LoVo (cell line): ENCODE data around the gene CAMKMT.
"Not testable (repeated sequence)": the region's sequence is repeated elsewhere in the genome, so short reads cannot be mapped to it uniquely, and the experiment has no call there.

Source experiments
- DNase-seq: peaks from one replicate; pipeline ENCODE4 v3.0.0-alpha.2; 2016; ENCODE audit warnings: low spot score

Gene CAMKMT

DNA sequence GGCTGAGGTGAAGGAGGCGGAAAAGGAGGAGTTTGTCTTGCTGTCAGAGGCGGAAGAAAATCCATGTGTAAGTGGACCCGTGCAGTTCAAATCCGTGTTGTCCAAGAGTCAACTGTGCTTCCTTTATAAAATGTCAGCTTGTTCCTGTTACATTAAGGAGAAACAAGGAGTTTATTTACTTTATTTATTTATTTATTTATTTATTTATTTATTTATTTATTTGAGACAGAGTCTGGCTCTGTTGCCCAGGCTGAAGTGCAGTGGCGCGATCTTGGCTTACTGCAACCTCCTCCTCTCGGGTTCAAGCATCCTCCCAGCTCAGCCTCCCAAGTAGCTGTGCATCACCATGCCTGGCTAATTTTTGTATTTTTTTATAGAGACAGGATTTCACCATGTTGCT, 143.9 kb downstream of the CAMKMT start:
- not testable (repeated sequence) for DNase-seq

DNA sequence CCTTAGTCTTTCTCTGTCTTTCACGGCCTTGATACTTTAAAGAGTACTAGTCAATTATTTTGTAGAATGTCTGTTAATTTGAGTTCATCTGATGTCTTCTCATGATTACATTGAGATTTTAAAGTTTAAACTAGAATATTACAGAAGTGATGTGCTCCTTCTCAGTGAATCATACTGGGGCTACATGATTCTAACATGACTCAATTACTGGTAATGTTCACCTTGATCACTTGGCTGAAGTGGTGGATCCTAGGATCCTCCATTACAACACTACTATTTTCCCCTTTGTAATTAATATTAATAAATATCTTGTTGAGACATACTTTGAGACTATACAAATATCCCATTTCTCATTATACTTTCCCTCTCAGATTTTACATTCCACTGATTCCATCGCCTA, 148.5 kb downstream of the CAMKMT start:
- DNase-seq: no peak

DNA sequence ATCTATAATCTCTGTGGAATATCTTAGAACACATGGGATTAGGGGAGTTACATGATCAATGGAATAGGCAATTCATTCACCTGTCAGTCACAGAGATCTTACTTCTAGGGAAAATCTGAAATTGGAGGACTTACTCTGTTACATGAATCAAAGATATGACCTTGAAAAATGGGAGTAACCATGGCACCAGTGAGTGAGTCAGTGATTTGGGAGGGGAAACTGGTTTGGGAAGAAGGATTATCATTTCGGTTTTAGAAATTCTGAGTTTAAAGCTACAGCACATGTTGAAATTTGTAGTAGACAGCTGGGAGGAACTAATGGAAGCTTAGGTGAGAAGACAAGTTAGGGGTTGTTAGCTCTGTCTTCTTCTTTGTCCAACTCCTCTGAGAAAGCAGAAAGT, 153.7 kb downstream of the CAMKMT start:
- no peak for DNase-seq

DNA sequence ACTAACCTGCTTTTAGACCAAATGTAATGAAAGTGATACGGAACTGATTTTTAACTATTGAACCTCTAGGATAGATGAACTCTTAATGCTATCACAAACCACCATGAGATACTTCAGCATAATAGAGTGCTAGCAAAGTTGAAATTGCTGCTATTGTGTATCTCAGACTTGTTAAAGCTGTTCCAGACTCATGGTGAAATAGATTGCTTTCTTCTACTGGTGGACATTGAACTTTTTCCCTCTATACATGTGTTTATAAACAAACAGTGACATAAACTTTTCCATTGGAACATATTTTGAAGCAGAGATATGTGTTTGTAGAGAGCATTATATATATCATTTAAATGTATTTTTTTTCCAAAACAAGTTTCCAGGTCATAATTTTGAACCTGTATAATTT, 157.3 kb downstream of the CAMKMT start:
- no peak for DNase-seq

DNA sequence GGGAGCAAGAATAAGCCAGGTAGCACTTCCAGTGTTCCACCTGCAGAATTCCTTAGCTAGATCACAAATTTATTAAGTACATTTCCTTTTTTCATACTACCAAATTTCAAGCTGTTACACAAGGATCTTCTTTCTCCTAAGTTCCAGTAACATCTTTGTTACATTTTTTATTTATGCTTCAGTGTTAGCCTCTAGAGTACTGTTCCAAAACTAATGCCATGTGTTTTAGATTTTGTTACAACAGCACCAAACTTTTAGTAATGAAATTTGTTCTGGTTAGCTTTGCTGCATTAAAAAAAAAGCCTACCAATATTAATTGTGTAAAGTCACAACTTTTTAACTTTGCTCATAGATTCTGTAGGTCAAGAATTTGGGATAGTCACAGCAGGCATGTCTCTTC, 161.1 kb downstream of the CAMKMT start:
- DNase-seq: no peak

DNA sequence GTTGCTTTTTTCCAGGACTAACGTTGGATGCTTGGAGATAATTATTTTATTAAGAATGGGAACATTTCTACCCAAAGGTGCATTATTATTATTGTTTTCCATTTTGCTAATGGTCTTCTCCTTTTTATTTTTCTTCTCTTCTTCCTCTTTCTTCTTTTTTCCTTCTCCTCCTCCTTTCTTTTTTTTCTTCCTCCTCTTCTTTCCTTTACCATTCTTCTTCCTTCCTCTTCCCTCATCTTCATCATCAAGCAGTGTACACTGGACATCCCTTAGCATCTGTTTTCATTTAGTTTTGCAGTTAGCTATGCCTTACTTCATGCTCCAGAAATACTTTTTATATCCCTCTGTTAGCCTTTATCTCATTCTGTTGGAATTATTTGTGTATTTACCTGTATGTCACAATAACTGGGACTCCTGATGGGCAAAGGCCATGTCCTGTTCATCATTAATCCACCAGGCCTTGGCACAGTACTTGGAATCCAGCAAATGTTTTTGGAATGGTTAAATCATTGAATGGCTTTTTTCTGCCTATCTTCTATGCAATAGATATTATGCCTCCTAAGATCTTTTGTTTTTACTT, 162.7 kb downstream of the CAMKMT start:
- no peak for DNase-seq

DNA sequence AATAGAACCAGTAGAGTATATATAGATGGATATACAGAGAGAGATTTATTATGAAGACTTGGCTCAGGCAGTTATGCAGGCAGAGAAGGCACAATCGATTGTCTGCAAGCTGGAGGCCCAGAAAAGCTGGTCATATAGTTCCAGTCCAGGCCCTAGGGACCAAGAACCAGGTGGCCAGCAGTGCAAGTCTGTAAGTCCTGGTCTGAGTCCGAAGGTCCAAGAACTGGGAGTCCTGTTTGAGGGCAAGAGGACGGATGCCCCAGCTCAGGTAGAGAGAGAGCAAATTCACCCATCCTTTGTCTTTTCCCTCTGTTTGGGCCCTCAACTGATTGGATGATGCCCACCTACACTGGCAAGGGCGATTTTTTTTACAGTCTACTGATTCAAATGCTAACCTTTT, 164.6 kb downstream of the CAMKMT start:
- DNase-seq: no peak

DNA sequence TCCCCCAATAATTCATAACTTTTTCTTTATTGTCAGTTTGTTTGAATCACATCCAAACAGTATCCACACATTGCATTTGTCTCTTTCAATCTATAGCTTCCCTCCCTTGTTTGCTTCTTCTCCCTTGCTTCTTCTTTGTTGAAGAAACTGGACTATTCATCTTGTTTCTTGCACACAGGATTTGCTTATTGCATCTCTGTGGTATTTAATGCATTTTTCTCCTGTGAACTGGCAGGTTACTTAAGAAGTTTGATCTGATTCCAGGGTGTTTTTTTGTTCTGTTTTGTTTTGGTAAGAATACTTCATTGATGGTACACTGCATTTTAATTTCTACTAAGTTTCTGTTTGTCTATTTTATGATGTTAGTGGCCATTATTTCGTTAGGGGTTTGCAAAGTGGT, 166.8 kb downstream of the CAMKMT start:
- no peak for DNase-seq

DNA sequence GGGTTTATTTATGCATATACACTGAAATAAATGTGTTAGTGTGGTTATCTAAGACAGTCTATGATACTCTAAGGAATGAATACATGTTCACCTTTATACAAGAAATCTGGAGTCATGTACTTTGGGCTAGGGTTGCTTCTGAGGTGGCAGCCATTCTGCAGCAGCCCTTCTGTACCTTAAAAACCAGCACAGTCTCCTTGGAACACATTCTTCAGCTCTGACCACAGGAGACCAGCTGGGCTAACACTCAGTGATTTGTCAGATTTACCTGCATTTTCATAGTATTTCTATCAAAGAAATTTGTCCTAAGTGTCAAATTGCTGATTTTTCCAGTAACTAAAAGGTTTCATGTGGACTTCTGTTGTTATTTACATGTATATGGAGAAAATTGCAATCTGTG, 167.7 kb downstream of the CAMKMT start:
- DNase-seq: no peak

DNA sequence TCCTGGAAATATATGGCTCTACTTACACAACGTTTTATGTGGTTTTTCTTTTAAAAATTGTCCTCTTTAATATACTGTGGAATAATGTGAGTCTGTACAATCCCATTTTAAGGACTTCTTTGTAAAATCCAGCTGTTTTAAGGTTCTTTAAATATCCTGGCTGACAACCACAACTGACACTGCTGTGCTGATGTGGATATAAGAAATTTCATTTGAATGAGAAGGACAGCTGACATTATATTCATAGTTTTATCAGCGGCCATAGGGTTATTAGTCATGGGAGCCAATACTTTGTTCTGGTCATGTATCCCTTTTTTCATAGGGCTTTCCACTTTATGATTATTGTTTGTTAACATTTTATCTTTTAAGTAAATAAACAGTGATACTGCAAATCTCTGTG, 169.5 kb downstream of the CAMKMT start:
- no peak for DNase-seq

DNA sequence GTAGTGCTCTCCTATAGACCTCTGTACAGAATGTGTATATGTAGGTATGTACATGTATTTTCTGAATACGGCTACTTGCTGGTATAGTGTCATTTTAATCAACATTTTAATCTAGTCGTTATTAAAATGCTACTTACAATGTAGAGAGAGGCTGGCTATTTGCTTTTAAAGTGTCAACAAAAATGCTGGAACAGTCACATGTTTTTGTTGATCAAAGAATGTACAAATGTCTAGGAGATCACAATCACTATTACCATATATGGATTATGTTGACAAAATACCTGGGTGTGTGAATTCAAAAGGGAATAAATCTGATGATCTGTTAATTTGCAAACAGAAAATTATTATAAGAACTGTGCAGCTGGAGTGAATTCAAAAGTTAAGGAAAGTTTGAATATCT, 170.3 kb downstream of the CAMKMT start:
- no peak for DNase-seq

DNA sequence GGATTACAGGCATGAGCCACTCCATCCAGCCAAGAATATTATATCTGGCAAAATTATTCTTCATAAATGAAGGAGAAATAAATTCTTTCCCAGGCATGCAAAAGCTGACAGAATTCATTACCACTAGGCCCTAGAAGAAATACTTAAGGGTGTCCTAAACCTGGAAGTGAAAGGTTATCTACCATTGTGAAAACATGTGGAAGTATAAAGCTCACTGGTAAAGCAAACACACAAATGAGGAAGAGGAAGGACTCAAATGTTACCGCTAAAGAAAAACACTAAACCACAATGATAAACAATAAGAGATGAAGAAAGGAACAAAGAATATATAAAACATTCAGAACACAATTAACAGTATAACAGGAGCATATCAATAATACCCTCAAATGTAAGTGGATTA, 171.8 kb downstream of the CAMKMT start:
- no peak for DNase-seq

DNA sequence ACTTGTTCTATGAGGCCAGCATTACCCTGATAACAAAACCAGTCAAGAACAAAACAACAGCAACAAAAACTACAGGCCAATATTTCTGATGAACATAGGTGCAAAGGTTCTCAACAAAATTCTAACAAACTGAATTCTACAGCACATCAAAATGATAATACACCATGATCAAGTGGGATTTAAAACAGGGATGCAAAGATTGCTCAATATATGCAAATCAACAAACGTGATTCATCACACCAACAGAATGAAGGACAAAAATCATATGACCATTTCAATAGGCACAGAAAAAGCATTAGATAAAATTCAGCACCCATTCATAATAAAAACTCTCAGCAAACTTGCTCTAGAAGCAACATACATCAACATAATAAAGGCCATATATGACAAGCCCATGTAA, 173.6 kb downstream of the CAMKMT start:
- DNase-seq: no peak

DNA sequence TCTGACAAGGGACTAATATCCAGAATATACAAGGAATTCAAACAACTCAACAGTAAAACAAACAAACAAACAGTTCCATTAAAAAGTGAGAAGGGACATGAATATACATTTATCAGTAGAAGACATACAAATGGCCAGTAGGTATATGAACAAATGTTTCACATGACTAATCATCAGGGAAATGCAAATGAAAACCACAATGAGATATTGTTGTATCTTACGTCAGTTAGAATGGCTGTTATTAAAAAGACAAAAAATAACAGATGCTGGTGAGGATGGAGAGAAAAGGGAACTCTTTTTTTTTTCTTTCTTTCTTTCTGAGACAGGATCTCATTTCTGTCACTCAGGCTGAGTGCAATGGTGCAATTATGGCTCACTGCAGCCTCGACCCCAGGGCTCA, 175.5 kb downstream of the CAMKMT start:
- no peak for DNase-seq

DNA sequence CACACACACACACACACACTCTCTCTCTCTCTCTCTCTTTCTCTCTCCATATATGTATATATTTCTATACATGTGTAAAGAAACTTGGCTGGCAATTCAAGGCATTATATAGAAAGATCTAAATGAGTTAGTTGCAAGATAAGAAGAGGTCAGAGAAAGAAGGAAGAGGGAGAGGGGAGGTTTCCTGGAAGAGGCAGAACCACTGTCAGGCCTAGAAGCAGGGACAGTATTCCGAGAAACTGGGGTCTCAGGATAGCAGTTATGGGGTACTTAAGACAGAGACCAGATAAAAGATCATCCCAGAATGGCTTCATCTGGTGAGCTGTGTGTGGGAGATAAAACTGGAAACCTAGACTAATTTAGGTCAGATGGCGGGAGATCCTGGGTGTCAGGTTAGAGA, 180.8 kb downstream of the CAMKMT start:
- DNase-seq: no peak

DNA sequence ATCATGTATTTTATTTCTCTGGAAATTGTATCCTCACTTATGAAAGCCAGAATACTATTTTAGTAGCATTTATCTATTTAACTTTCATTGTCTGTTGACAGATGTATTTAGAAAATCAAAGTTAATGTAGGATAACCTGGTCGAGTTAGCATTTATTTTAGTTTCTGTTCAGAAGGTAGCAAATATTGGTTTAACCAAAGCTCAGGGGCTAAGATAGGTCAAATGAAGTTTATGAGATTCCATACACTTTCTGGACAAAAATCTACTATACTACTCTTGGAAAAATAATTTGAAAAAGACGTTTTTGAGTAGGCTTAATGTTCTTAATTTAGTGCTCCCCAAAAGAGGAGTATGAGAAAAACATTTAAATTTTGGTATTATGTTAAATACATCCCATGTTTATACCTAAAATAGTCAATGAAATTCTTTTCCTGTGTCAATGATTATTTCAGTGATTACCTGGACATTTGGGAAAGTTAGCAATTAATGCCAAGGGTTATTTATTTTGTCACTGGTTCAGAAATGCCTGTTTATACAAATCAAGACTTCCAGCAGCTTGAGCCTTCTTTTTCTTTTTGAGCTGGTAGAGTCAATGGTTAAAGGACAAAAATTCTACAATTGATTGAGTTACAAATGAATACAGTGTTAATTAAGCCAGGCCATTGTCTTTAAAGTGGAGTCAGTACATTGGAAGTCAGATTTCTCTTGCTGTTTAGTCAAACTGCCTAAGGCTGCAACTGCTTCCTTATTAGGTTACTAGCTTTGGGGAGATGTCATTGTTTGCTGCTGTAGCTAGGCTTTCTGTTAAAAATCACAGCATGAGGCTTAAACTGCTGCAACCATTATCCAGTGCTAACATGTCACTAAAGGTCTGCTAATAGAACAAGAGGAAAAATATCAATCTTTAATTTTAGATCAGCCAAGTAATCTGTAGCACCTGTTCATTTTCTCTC, 182.3 kb downstream of the CAMKMT start:
- DNase-seq: no peak

DNA sequence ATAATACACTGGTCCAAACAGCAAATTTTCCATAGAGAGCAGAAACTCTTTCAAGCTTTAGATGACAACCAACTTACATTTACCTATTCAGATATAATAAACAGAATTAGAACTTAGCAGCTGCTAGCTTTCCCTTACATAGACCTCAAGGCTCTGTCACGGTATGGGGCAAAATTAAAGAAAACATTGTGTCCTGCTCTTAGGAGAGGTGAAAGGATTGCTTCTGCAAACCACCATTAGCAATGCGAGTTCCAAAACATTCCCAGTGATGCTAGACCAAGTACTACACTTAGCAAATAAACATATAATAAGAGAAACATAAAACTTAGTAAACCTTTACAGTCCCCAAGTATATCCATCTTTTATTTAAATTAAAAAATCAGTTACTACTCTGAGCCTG, 183.3 kb downstream of the CAMKMT start:
- no peak for DNase-seq

DNA sequence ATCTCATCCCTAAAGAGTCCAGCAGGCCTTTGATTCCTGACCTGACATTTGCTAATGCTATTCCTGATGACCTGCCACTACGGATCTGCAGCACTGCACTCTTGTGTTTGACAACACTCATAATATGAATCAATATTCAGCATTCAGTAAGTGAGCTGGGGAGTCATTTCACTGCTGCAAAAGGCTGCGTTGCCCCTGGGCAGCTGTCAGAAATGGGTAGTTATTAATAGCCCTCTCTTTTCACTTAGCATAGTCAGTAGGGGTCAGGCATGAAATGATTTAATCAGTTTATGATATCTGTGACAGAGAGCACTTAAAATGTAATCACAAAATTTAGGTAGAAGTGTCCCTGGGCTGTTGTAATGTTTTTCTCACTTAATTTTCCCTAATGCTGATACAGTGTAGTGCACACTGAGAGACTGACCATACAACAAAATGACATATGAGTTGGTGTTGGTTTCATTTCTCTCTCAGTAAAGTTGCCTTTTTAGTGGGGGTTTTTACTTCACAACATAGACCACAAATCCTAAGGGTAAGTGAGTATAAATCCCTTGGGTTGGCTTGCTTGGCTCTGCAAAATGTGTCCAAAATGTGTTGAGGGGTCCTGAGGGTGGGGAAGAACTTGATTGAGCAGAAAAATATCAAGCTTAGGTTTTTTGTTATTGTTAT, 184.8 kb downstream of the CAMKMT start:
- DNase-seq: no peak

DNA sequence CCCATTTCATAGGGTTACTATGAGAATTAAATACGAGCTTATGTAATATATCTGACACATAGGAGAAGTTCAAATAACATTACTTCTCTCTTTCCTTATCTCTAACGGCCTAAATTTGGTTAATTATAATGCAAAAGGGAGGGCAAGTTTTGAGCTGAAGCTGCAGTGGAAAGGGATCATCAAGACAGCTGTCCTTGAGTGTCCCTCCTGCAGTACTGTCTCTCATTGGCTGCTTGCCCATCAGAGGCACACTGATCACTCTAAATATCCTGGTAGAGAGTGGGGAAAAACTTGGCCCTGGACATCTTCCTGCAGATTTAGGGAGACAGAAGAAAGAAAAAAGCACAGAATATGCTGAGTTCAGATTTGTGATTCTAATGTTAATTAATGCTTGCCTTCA, 186.0 kb downstream of the CAMKMT start:
- DNase-seq: no peak

DNA sequence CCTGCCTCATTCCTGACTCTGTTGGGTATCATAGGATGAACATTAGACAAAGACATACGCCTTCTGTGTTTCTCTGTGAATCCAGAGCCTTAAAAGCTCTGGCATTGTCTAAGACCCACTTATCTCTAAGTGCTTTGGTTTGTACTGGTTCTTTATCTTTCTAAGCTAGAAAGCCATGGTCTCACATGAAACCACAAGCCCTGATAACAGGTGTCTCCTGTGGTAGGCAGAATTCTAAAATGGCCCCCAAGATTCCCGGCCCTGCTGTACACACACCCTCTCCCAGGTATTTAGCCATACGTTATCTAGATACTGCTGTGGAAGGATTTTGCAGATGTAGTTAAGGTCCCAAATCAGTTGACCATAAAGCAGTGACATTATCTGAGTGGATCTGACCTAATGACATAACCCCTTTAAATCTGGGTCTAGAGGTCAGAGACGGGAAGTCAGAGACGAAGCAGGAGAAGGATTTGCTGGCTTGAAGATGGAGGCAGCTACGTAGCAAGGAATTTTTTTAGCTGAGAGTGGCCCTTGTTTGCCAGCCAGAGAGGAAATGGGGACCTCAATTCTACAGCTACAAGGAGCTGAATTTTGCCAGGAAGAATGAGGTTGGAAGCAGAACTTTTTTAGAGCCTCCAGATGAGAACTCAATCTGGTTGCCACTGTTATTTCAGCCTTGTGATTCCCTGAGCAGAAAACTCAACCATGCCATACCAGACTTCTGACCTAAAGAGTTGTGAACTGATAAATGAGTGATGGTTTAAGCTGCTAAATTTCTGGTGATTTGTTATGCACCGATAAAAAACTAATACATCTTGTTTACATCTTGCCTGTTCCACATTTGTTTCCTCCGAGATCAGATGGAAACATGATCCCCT, 186.7 kb downstream of the CAMKMT start:
- no peak for DNase-seq

DNA sequence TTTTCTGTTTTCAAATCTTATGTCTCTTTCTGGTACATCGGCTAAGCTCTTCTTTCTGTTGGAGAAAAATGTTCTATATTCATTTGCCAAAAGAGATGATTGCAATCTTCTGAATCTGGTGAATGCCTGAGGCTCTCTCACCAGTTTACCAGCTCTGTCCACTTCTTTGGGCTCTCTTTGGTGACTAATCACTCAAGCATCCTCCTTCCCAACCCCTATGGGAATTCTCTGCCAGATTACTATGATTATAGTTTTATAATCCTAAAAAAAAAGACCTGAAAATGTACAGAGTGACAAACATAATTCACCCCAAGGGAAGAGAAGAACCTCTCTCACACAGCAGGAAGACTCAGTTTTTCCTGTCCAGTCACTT, 187.3 kb downstream of the CAMKMT start:
- peak; percentile 43 for DNase-seq

DNA sequence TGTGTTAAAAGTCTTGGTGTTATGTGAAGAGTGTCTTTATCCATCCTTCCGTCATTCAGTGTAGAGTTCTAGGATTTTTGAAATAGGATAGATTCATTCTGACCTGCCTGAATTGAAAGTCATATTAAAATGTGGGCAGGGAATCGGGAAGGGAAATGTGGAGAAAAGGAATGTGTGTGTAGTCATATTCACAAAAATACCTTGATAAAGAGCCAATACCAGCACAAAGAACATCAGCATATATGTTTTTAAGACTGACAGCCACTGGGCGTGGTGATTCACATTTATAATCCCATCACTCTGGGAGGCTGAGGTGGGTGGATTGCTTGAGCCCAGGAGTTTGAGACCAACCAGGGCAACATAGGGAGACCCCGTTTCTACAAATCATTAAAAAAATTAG, 188.1 kb downstream of the CAMKMT start:
- no peak for DNase-seq
